GM21723 (cell line): ENCODE results near the gene PADI1.

Source experiments
- ATAC-seq: cut with Tn5 transposase; IDR thresholded peaks from one replicate; pipeline ENCODE4 v1.9.1; 2021; ENCODE audit warnings: mild to moderate bottlenecking, moderate library complexity; ENCODE audit not compliant: unreplicated experiment

The PADI1 gene

DNA sequence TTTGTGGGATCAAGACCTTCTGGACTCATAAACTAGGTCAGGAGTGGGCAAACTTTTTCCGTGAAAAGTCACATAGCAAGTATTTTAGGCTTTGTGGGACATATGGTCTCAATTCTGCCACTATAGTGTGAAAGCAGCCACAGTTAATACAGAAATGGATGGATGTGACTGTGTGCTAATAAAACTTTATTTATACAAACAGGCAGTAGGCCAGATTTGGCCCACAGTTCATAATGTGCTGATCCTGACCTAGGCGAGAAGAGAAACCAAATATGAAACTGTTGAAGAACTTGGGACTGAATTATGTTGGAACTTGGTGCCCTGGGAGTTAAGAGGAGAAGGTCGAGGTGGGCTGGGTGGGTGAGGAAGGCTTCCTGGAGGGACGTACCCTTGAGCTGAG is 61.0 kb downstream of the PADI1 start:
- no peak for ATAC-seq

DNA sequence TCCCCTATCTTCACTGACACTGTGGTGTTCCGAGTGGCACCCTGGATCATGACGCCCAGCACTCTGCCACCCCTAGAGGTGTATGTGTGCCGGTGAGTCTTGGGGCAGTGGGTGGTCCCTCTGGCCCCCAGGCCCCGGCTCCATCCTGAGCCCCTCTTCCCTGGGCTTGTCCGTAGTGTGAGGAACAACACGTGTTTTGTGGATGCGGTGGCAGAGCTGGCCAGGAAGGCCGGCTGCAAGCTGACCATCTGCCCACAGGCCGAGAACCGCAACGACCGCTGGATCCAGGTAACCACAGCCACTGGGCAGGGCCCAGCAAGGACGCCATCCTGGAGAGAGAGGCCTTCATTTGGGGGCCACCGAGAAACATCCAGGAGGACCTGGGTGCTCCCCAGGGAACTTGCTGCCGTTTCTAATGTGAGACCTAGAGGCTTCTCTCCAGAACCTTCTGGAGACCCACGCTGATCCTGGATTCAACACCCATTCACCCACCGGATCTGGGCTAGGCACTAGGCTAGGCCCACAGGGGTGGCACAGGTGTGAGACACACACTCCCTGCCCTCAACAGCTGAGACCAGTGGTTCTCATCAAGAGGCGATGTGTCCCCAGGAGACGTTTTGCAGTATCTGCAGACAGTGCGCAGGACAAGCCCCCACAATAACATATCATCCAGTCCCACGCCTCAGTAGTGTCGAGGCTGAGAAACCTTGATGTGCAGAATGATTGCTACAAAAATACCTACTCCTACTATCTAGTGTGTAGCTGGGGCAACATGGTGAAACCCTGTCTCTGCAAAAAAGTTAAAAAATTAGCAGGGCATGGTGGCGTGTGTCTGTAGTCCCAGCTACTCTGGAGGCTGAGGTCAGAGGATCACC is 66.2 kb downstream of the PADI1 start:
- no peak for ATAC-seq

DNA sequence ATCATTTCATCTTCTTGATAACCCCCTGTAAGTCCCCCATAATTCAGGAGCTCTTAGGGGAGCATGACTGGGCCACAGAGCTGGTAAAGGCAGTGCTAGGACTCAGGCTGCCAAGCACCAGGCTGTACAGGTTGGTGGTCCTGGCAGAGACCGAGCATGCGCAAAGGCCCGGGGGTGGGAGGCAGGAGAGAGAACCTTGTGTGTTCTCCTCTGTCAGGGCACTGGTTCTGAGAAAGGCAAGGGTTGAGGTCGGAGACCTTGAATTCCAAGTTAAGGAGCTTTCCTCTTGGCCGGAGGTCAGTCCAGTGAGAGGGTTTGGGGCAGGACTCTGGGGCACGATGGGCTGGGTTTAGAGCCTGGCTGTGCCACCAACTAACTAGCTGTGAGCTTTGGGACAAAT is 67.1 kb downstream of the PADI1 start:
- no peak for ATAC-seq

DNA sequence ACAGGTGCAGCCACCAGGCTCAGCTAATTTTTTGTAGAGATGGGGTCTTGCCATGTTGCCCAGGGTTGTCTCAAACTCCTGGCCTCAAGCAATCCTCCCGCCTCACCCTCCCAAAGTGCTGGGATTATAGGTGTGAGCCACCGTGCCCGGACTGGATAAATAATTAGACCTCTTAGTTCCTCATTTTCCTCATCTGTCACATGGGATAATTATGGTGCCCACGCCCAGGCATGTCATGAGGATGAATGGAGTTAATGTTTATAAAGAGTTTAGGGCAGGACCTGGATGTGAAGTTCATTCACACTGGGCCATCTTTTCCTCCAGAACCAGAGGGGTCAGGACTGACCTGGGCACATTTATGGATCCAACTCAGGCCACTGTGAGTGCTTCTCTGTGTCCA is 67.7 kb downstream of the PADI1 start:
- no peak for ATAC-seq

DNA sequence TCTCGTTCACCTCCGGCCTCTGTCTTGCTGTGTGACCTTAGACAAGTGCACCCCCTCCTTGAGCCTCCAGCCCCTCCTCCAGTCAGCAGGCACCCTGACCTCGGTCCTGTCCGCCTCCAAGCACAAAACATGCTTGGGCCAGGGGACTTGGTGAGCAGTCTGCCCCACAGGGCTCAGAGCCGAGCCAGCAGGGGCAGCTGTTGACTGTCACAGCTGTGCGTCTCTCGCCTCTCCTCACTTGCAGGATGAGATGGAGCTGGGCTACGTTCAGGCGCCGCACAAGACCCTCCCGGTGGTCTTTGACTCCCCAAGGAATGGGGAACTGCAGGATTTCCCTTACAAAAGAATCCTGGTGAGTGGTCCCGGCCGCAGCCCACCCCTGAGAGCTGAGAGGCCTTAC is 68.2 kb downstream of the PADI1 start:
- ATAC-seq, result no peak

DNA sequence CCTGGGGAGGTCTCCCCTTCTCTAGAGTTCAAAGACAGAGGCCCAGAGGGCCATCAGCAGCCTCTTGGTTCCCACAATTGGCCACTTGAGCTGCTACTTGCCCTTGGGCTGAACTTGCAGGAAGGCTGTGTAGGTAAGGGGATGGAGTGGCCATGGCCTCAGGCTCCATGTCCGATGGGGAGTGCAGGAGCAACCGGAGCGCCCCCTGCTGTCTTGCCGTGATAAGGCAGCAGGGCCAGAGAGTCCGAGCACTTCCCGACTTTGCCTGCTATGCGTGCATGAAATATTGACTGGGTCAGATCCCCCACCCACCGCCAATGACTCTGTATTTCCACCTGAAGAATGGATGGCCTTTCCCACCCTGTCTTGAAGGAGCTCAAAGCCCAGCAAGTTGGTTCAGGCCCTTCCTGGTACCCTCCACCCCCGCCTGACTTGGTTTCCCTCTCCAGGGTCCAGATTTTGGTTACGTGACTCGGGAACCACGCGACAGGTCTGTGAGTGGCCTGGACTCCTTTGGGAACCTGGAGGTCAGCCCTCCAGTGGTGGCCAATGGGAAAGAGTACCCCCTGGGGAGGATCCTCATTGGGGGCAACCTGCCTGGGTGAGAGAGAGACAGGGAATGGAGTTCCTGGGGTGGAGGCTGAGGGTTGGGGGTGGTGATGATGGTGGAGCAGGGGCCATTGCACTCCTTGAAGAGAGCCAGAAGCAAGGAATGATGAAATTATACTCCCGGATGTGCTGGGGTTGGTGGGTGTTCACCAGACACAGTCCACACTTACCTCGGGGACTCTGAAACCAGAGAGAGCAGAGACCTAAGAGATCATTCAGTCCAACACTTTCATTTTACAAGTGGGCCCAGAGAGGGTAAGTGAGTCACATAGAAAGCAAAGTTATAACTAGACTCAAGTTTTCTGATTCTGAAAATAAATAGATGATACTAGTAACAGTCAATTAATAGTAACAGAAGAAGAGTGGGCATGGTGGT is 69.5 kb downstream of the PADI1 start:
- ATAC-seq, result no peak

DNA sequence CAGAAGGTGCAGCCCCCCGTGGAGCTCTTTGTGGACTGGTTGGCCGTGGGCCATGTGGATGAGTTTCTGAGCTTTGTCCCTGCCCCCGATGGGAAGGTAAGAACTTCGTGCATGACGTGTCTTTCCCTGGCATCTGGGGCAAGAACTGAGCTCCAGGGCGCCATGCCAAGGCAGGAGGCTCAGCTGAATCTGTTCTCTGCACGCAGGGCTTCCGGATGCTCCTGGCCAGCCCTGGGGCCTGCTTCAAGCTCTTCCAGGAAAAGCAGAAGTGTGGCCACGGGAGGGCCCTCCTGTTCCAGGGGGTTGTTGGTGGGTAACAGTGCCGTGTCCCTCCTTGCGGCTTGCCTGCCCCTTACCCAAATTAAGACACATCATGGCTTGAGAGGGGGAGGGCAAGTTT is 71.6 kb downstream of the PADI1 start:
- no peak for ATAC-seq

DNA sequence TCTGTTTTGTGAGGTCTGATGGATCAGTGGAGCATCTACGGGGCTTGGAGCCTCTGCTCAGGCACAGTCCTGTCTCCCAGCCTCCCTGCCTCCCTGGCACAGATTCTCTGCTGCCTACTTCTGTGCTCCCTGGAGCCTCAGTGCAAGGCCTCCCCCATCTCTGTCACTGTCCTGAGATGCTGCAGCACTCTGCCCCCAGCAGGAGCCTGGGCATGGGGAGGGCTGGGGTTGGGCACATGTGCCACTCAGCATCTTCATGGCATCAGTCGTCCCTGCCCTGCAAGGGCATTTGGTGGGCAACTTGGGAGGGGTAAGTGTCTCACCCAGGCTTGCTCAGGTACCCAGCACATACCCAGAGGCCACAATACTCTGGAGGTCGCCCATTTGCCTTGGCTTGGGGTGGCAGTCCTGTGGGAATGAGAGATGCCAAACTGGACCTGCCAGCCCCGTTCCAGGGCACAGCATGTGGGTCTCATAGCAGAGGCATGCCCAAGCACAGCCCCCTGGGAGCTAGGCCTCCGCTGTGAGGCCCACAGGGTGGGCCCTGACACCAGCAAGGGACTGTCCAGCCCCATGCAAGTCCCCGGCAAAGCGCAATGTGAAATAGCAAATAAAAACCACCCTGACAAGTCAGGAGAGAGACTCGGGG is 72.7 kb downstream of the PADI1 start:
- no peak for ATAC-seq

DNA sequence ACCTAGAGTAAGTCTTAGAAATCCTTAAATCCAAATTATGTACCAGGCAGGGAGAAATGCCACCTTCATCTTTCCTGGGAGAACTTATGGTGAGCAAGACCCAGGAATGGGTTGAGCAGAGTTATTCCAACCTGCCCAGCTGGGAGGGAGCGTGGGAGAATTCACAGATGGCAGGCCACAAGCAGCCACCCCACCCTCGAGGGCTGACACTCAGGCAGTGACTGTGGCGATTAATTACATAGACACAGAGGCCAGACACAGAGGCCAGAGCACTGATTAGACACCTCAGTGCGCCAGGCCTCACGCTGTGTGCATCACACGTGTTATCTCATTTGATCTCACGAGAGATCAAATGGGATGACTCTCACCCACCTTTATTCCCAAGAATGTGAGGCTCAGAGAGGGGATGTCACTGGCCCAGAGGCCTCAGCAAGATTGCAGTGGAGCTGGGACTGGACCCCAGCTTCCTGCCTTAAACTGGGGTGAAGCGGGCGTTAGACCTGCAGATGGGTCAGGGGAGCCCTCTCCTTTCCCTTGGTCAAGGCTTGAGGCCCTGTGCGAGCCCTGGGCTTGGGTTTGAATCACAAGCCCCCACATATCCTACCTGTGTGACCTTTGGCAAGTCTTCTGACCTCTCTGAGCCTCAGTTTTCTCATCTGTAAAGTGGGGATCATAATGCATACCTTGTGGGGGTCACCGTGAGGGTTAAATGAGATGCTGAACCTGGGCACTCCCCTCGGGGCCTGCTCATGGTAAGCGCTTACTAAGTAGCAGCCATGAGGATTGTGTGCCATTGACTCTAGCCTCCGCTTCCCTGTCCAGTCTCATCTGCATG is 74.3 kb downstream of the PADI1 start:
- no peak for ATAC-seq

DNA sequence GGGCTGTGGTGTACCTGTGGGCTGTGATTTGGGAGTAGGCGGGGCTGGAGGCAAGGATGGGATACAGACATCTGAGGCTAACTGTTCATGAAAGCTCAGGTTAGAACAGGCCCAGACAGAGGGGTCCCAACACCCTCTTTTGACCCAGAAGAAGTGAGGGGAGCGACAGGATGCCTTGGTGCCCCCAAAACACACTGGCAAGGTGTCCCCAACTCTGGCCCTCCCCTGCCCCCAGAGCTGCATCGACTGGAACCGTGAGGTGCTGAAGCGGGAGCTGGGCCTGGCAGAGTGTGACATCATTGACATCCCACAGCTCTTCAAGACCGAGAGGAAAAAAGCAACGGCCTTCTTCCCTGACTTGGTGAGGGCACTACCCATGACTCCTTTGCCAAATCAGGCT is 75.5 kb downstream of the PADI1 start:
- no peak for ATAC-seq

DNA sequence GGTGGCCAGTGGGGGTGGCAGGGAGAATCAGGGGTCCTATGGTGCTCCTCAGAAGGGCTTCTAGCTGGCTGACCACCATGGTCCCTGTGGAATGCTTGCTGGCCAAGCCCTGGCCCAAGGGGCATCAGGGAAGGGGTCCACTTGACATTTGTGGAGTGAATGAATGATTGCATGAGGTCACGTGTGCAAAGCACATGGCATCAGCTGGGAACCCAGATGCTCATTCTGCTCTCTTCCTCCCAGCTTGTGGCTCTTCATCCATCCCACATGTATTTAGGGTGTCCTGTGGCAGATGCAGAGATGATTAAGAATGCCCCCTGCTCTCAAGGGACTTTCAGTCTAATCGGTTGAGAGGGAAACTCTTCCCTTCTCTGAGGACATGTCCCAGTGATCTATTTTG is 76.0 kb downstream of the PADI1 start:
- no peak for ATAC-seq

DNA sequence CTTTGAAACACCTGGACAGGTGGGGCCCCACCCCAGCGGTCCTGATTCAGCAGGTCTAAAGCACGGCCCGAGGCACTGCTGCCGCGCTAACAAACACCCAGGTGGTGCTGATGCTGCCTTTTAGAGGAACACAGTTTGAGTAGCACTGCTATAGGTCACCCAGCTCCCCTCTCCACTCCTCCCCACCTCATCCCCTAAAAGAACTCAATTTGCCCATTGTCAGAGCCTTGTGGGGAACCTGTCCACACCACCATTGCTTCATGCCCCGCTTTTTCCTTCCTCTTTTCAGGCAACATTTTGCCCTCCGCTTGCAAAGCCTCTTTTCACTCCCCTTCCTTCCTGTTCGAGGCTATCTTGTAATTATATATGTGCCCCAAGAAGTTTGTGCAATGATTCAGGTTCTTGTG is 76.8 kb downstream of the PADI1 start:
- ATAC-seq, result no peak

DNA sequence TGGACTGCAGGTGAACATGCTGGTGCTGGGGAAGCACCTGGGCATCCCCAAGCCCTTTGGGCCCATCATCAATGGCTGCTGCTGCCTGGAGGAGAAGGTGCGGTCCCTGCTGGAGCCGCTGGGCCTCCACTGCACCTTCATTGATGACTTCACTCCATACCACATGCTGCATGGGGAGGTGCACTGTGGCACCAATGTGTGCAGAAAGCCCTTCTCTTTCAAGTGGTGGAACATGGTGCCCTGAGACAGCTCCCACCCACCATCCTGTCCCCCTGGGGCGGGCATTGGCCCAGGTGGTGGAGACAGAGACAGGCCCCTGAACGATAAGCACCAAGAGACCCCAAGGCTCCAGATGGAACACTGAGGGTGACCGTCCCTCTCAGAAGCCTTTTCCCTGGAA is 77.9 kb downstream of the PADI1 start:
- ATAC-seq, result no peak

DNA sequence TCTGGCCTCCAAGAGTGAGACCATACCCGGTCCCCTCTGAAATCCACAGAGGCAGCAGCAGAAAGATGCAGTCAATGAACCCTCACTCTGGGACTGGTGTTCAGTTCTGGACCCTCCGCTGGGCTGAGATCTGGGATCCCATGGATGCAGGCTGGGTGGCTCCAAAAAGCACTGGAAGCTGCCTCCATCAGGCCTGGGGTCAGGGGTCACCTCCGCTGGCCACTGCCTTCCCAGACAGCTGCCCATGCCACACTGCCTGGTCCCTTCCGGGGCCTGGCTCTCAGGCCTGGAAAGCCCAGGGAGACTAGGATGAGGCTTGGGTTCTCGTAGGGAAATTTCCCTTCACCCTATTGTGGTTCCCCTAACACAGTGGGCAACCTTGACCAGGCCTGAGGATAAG is 81.7 kb downstream of the PADI1 start:
- no peak for ATAC-seq

DNA sequence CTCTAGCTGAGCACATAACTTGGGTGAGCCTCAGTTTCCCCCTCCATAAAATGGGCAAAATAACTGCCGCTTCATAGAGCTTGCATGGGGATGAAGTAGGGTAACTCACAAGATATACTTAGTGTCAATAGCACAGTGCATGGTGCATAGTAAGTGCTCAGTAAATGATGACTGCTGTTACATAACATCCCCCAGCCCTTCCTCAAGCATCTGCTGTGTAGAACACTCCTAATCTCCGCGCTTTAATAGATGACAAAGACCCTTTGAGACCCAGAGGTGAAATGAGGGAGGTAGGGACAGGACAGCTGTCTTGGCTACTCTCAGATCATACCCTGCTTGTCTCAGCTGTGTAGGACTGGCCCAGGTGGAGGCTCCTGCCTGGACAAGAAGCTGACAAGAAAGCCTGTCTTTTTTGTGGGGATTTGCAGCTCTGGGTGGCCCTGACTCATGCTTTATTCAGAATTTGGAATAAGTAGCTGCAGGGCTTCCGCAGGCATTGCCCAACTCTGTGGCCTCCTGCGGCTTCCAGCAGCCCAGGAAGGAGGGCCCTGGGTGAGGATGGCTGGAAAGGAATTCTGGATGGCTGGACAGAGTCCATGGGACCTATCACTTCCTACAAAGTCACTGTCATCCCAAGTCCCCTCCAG is 82.3 kb downstream of the PADI1 start:
- no peak for ATAC-seq

DNA sequence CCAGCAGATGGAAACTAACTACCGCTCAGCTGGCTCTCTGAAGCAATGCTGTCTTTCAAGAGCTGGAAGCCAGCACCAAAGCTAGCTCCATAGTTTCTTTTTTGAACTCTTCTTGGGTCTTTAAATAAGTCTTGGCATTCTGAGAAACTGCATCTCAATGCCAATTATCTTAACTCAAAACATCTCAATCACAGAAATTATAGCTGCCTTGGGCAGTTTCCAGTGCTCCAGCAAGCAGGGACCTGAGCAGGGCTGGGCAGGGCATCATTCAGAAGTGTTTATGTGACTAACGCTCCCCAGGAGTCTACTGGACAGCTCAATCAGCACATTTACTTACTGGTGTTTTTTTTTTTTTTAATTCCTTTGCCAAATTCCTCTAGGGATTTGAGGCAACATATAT is 84.8 kb downstream of the PADI1 start:
- no peak for ATAC-seq

DNA sequence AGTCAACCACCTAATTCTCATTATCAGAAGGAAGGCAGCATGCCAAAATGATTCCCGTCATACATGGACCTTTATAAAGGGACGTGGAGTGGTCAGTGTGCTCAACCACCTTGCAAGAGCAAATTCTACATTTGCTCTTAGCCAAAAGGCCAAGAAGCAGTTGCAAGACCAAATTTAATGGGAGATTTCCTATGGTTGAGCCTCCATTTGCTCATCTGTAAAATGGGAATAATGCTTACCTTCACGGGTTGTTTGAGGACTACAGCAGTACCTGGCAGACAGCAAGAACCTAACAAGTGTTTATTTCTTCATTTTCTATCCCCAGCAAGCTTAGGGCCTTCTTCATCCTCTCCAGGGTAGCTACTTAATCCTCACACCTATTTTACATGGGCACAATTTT is 85.6 kb downstream of the PADI1 start:
- no peak for ATAC-seq

DNA sequence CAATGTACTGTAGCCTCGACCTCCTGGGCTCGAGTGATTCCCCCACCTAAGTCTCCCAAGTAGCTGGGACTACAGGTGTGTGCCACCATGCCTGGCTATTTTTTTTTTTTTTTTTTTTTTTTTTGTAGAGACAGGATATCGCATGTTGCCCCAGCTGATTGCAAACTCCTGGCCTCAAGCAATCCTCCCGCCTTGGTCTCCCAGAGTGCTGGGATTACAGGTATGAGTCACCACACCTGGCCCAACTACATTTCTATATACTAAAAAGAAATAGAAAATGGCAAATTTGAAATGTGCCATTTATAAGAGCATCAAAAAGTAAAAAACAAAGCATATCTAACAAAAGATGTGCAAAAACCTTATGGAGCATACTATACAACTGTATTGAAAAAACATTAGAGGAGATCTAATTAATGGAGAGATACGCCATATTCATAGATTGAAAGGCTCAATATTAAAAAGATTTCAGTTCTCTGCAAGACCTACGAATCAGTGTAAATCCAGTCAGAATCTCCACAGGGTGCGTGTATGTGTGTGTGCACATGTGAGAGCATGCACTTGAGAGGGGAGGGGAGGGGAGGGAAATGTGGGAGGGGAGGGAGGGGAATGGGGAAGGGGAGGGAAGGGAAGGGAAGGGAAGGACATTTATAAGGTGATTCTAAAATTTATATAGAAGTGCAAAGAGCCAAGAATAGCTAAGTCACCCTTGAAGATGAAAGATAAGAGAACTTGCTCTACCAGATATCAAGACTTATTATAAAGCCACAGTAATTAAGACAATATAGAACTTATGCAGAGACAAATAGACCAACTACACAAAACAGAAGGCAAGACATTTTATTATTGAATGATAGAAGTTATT is 87.6 kb downstream of the PADI1 start:
- no peak for ATAC-seq
